NCI-H1436 (cell line): ENCODE results near the gene MAPK7.

ENCODE experiments used
- DNase-seq: peaks from one replicate; lab custom pipeline; 2025; lab: John Stamatoyannopoulos, UW

The MAPK7 gene

GRCh38 chr17:19421219-19421618 is 42.9 kb downstream of the MAPK7 start:
- DNase-seq: no peak

- DNase-seq: no peak
Measured at GRCh38 chr17:19421926-19422325, 43.6 kb downstream of the MAPK7 start.

GRCh38 chr17:19424934-19425868 is 46.9 kb downstream of the MAPK7 start:
- no peak for DNase-seq

GRCh38 chr17:19426631-19427030 is 48.3 kb downstream of the MAPK7 start:
- no peak for DNase-seq

GRCh38 chr17:19431691-19432090 is 53.4 kb downstream of the MAPK7 start:
- DNase-seq: no peak
